ENCODE results near the gene KCNMA1. TPM values are rescaled to one million over a fixed set of nuclear protein-coding genes. Genes with fewer than 3 reads are reported as not detected.

The KCNMA1 gene
- total and polyA plus RNA-seq, 9 of the 15 experiments (the other 6 are each of a cell fraction or from before 2014, with no cell fraction given): 0.01 to 0.95 (median 0.15) TPM; not detected in 4

GRCh38 chr10:77374189-77374656 lies 263.4 kb downstream of the KCNMA1 start (continued):
- no peak for TF ChIP-seq ZNF354B (CRISPR knock-in tag; IDR thresholded peaks at IDR 0.05)

GRCh38 chr10:77371848-77372799 lies 265.5 kb downstream of the KCNMA1 start:
- no peak for ATAC-seq
- POLR2A ChIA-PET: interaction anchor here (0.9 kb wide), 1 partner anchor 12 kb away, joined by 3 read pairs; no protein-coding TSS in a partner anchor
- no peak overlapping the region for H3K4me2 ChIP-seq (ENCODE audit: insufficient read depth, low read length)

GRCh38 chr10:77371421-77371820 lies 266.2 kb downstream of the KCNMA1 start:
- H3K4me1 ChIP-seq (replicated peaks in 1 of 2; ENCODE audit: control insufficient read depth in 2 of 2, insufficient read depth in 2 of 2, low read length in 2 of 2): no peaks in the 10 kb centered on the region
- ATAC-seq (no peak), DNase-seq (ENCODE audit: extremely low read depth in 1 of 4, low spot score in 3 of 4) (no peak), FAIRE-seq (no peak)
- no peaks in the 10 kb centered on the region for H4K20me1 ChIP-seq (replicated peaks; ENCODE audit: control insufficient read depth, insufficient read depth, low read length)
- H3K27ac ChIP-seq (ENCODE audit: extremely low read depth, low read depth, low read length): no peak overlapping the region
- ChIA-PET CTCF (ENCODE audit: low intra/inter-chr PET ratio) (no interaction called here), POLR2A (interaction anchor here (0.9 kb wide), 1 partner anchor 13 kb away, joined by 3 read pairs; no protein-coding TSS in a partner anchor)
- no peak overlapping the region for H3K9ac ChIP-seq (ENCODE audit: insufficient read depth in 1 of 2, low read depth in 2 of 2, low read length in 2 of 2)
- no peak overlapping the region for H3K4me2 ChIP-seq (ENCODE audit: insufficient read depth, low read length)
- no peaks in the 10 kb centered on the region for H3K9me3 ChIP-seq (replicated peaks; ENCODE audit: control insufficient read depth, insufficient read depth, low read depth, low read length)
- H3K9me1 ChIP-seq (ENCODE audit: control insufficient read depth, insufficient read depth, low read length): no peaks in the 10 kb centered on the region
- BruUV-seq (replicated peaks): no TSS peak
- no peaks in the 10 kb centered on the region for H3K79me2 ChIP-seq (ENCODE audit: control insufficient read depth, insufficient read depth, low read length)
- H2AFZ ChIP-seq (ENCODE audit: low read depth, low read length): no peak overlapping the region
- intact Hi-C loops (cut with micrococcal nuclease): no loop called here
- no peak overlapping the region for H3K4me3 ChIP-seq
- WGBS (ENCODE audit: insufficient coverage, low coverage, missing lambda C conversion rate): 0% methylated on average over 1 of the region's 1 CpG
- H3K36me3 ChIP-seq (ENCODE audit: control insufficient read depth, insufficient read depth, low read length): no peaks in the 10 kb centered on the region
- no peaks in the 10 kb centered on the region; a peak in 1 of 5 replicates for H3K27me3 ChIP-seq (ENCODE audit: control insufficient read depth in 2 of 2, insufficient read depth in 2 of 2, low read length in 2 of 2)
- in situ Hi-C loops (cut with MboI): no loop called here
- TF ChIP-seq BACH1 (tag; IDR thresholded peaks at IDR 0.05): no peak
- TF ChIP-seq CBFA2T2 (conservative IDR thresholded peaks at IDR 0.05): no peak
- TF ChIP-seq GMEB1 (CRISPR knock-in tag; IDR thresholded peaks at IDR 0.05): no peak
- no peak for TF ChIP-seq ETV5 (CRISPR knock-in tag; IDR thresholded peaks at IDR 0.05; ENCODE audit: low read depth)
- no peak for TF ChIP-seq PPARD (CRISPR knock-in tag; IDR thresholded peaks at IDR 0.05)
- TF ChIP-seq DACH1 (IDR thresholded peaks at IDR 0.05; ENCODE audit: partially characterized antibody): no peak
- TF ChIP-seq TCF3 (CRISPR knock-in tag; IDR thresholded peaks at IDR 0.05): no peak
- no peak for TF ChIP-seq SETDB1 (IDR thresholded peaks at IDR 0.05; ENCODE audit: low read length)
- no peak for TF ChIP-seq GABPA (tag; conservative IDR thresholded peaks at IDR 0.05; ENCODE audit: low read depth)

More at GRCh38 chr10:77371848-77372799, 265.5 kb downstream of the KCNMA1 start:
- Histone ChIP-seq H3K27me3 (ENCODE audit: control insufficient read depth in 2 of 2, insufficient read depth in 2 of 2, low read length in 2 of 2) (no peaks in the 10 kb centered on the region; a peak in 1 of 5 replicates), H2AFZ (ENCODE audit: low read depth, low read length) (no peak overlapping the region), H3K79me2 (ENCODE audit: control insufficient read depth, insufficient read depth, low read length) (no peaks in the 10 kb centered on the region), H3K4me3 (no peak overlapping the region), H3K9ac (ENCODE audit: insufficient read depth in 1 of 2, low read depth in 2 of 2, low read length in 2 of 2) (no peak overlapping the region), H3K27ac (ENCODE audit: extremely low read depth, low read depth, low read length) (no peak overlapping the region), H3K9me1 (ENCODE audit: control insufficient read depth, insufficient read depth, low read length) (no peaks in the 10 kb centered on the region), H4K20me1 (replicated peaks; ENCODE audit: control insufficient read depth, insufficient read depth, low read length) (no peaks in the 10 kb centered on the region), H3K4me1 (replicated peaks in 1 of 2; ENCODE audit: control insufficient read depth in 2 of 2, insufficient read depth in 2 of 2, low read length in 2 of 2) (no peaks in the 10 kb centered on the region), H3K9me3 (replicated peaks; ENCODE audit: control insufficient read depth, insufficient read depth, low read depth, low read length) (no peaks in the 10 kb centered on the region), H3K36me3 (ENCODE audit: control insufficient read depth, insufficient read depth, low read length) (no peaks in the 10 kb centered on the region)
- TF ChIP-seq MCM5 (IDR thresholded peaks at IDR 0.05; ENCODE audit: low read depth): no peak
- DNase-seq (ENCODE audit: extremely low read depth in 1 of 4, low spot score in 3 of 4) (no peak), FAIRE-seq (no peak)
- in situ Hi-C loops (cut with MboI) (no loop called here), intact Hi-C loops (cut with micrococcal nuclease) (no loop called here)
- CTCF ChIA-PET (ENCODE audit: low intra/inter-chr PET ratio): no interaction called here
- BruUV-seq (replicated peaks): no TSS peak
- 0% methylated on average over 7 of the region's 7 CpGs for WGBS (ENCODE audit: insufficient coverage, low coverage, missing lambda C conversion rate)
